H1 (cell line): ENCODE results near the gene USP3. TPM values are rescaled to one million over a fixed set of nuclear protein-coding genes. Genes with fewer than 3 reads are reported as not detected.

Experiments used
- CTCF ChIA-PET: fragments of 300-600 bp; sonication (Branson Sonifier 250); formaldehyde crosslinking; loops from one replicate; lab custom pipeline; 2021; ENCODE audit not compliant: partially characterized antibody; lab: Charles Lee
- POLR2A ChIA-PET: fragments of 300-600 bp; sonication (Branson Sonifier 250); formaldehyde crosslinking; loops from one replicate; lab custom pipeline; 2021; ENCODE audit warnings: inconsistent platforms; ENCODE audit not compliant: partially characterized antibody; lab: Charles Lee
- DNase-seq, 2 experiments: peaks; one replicate each; pipeline versions ENCODE4 v3.0.0 to v3.0.0-alpha.2; 2010 to 2022; ENCODE audit warnings: low spot score in 2 of 2, low read depth in 1 of 2, mixed read lengths in 1 of 2
- FAIRE-seq: peaks from 2 replicates; lab custom pipeline; 2011; peaks lifted over from hg19 to GRCh38; lab: Jason Lieb, UNC
- H2AFZ ChIP-seq: 2 replicates; pipeline ENCODE4 v1.8.1; 2012; ENCODE audit warnings: low read length, inconsistent platforms
- H2AK5ac ChIP-seq: 2 replicates; pipeline ENCODE4 v1.6.1; 2013; ENCODE audit warnings: low read depth, low read length
- H2BK120ac ChIP-seq: replicated peaks from 2 replicates; pipeline ENCODE3; 2013; ENCODE audit warnings: low read depth, low read length, inconsistent platforms
- H2BK12ac ChIP-seq: 2 replicates; pipeline ENCODE4 v1.6.1; 2013; ENCODE audit warnings: low read depth, low read length
- H2BK15ac ChIP-seq: 2 replicates; pipeline ENCODE4 v1.6.1; 2013; ENCODE audit warnings: low read length
- H2BK20ac ChIP-seq: 2 replicates; pipeline ENCODE4 v1.6.1; 2013; ENCODE audit warnings: low read length
- H2BK5ac ChIP-seq: 2 replicates; pipeline ENCODE4 v1.6.1; 2013; ENCODE audit warnings: low read depth, low read length
- H3K14ac ChIP-seq: 2 replicates; pipeline ENCODE4 v1.6.1; 2013; ENCODE audit warnings: inconsistent platforms; ENCODE audit not compliant: insufficient read length
- H3K18ac ChIP-seq: 2 replicates; pipeline ENCODE4 v1.6.1; 2013; ENCODE audit warnings: low read length; ENCODE audit errors: extremely low read depth
- H3K23ac ChIP-seq: 2 replicates; pipeline ENCODE4 v1.6.1; 2013; ENCODE audit warnings: inconsistent platforms; ENCODE audit not compliant: insufficient read length
- H3K23me2 ChIP-seq: 2 replicates; pipeline ENCODE4 v1.6.1; 2013; ENCODE audit warnings: low read depth, low read length
- H3K27ac ChIP-seq: 2 replicates; pipeline ENCODE4 v1.6.1; 2011; ENCODE audit warnings: low read depth, low read length, inconsistent platforms
- H3K27me3 ChIP-seq, 4 experiments: replicated peaks in 1 of 4; 1 replicate in 1 of 4; 2 replicates in 3 of 4; pipeline versions ENCODE4 v1.6.1 to v1.8.1; 2011 to 2013; ENCODE audit warnings: low read length in 3 of 4, mild to moderate bottlenecking in 3 of 4, inconsistent platforms in 2 of 4, mixed read lengths in 2 of 4, moderate library complexity in 1 of 4; ENCODE audit not compliant: control insufficient read depth in 3 of 4, insufficient read depth in 3 of 4; ENCODE audit errors: extremely low read depth in 1 of 4
- H3K36me3 ChIP-seq, 4 experiments: 2 replicates each; pipeline versions ENCODE4 v1.6.1 to v1.8.1; 2011 to 2013; ENCODE audit warnings: mild to moderate bottlenecking in 4 of 4, low read length in 3 of 4, moderate library complexity in 2 of 4, control low read depth in 1 of 4, inconsistent platforms in 1 of 4; ENCODE audit not compliant: insufficient read depth in 4 of 4, control insufficient read depth in 2 of 4
- H3K4ac ChIP-seq: replicated peaks from 2 replicates; pipeline ENCODE3; 2013; ENCODE audit warnings: low read length, low read depth, mixed read lengths, inconsistent platforms; ENCODE audit not compliant: insufficient read length
- H3K4me1 ChIP-seq, 4 experiments: replicated peaks in 1 of 4; 1 replicate in 1 of 4; 2 replicates in 3 of 4; pipeline versions ENCODE4 v1.6.1 to v1.8.1; 2011 to 2013; ENCODE audit warnings: low read length in 3 of 4, inconsistent platforms in 2 of 4, mixed read lengths in 1 of 4; ENCODE audit not compliant: insufficient read depth in 4 of 4, control insufficient read depth in 3 of 4
- H3K4me2 ChIP-seq, 2 experiments: 2 replicates each; pipeline versions ENCODE4 v1.6.1 to v1.8.1; 2011 to 2013; ENCODE audit warnings: low read depth in 2 of 2, low read length in 2 of 2, control low read depth in 1 of 2, inconsistent platforms in 1 of 2, mild to moderate bottlenecking in 1 of 2; ENCODE audit not compliant: insufficient read depth in 1 of 2
- H3K4me3 ChIP-seq, 4 experiments: fragments of 200-600, 300-600 bp in 1 of 4; sonication (generic), shearing (Covaris generic), sonication (Bioruptor Twin) in 1 of 4; 2 replicates each; pipeline versions ENCODE4 v1.5.1 to v1.8.1; 2011 to 2016; ENCODE audit warnings: low read length in 4 of 4, low read depth in 3 of 4, control low read depth in 2 of 4, inconsistent platforms in 2 of 4, mild to moderate bottlenecking in 2 of 4, mixed read lengths in 1 of 4, moderate library complexity in 1 of 4; ENCODE audit not compliant: insufficient read depth in 2 of 4; ENCODE audit errors: extremely low read depth in 1 of 4
- H3K56ac ChIP-seq: replicated peaks from 2 replicates; pipeline ENCODE3; 2013; ENCODE audit warnings: low read depth, mild to moderate bottlenecking, mixed read lengths, low read length, inconsistent platforms; ENCODE audit not compliant: insufficient read length
- H3K79me1 ChIP-seq: 2 replicates; pipeline ENCODE4 v1.6.1; 2013; ENCODE audit warnings: low read depth, low read length, control low read depth
- H3K79me2 ChIP-seq, 2 experiments: 2 replicates each; pipeline versions ENCODE4 v1.6.1 to v1.8.1; 2012 to 2013; ENCODE audit warnings: low read length in 2 of 2, mild to moderate bottlenecking in 2 of 2, inconsistent platforms in 1 of 2; ENCODE audit not compliant: insufficient read depth in 2 of 2, control insufficient read depth in 1 of 2
- H3K9ac ChIP-seq, 4 experiments: replicated peaks in 1 of 4; 1 replicate in 1 of 4; 2 replicates in 3 of 4; pipeline versions ENCODE4 v1.6.1 to v1.8.1; 2011 to 2013; ENCODE audit warnings: low read depth in 3 of 4, low read length in 3 of 4, control low read depth in 2 of 4, mild to moderate bottlenecking in 2 of 4, moderate library complexity in 2 of 4, inconsistent platforms in 1 of 4; ENCODE audit errors: extremely low read depth in 1 of 4
- H3K9me3 ChIP-seq, 2 experiments: 2 replicates each; pipeline versions ENCODE4 v1.6.1 to v1.8.1; 2012 to 2013; ENCODE audit warnings: mild to moderate bottlenecking in 2 of 2, moderate library complexity in 2 of 2, control low read depth in 1 of 2, inconsistent platforms in 1 of 2, low read depth in 1 of 2, low read length in 1 of 2, mixed read lengths in 1 of 2; ENCODE audit not compliant: insufficient read depth in 2 of 2
- H4K20me1 ChIP-seq, 2 experiments: replicated peaks in 1 of 2; 2 replicates each; pipeline versions ENCODE3 to v1.8.1; 2011 to 2013; ENCODE audit warnings: inconsistent platforms in 2 of 2, low read length in 2 of 2, mild to moderate bottlenecking in 1 of 2; ENCODE audit not compliant: insufficient read depth in 2 of 2, control insufficient read depth in 1 of 2
- H4K5ac ChIP-seq: 2 replicates; pipeline ENCODE4 v1.6.1; 2013; ENCODE audit warnings: low read length, low read depth, mixed read lengths, inconsistent platforms; ENCODE audit not compliant: insufficient read length
- H4K8ac ChIP-seq: 2 replicates; pipeline ENCODE4 v1.8.0; 2013; ENCODE audit warnings: mild to moderate bottlenecking, moderate library complexity, low read length, inconsistent platforms; ENCODE audit not compliant: insufficient read depth; ENCODE audit errors: extremely low read depth
- H4K91ac ChIP-seq: replicated peaks from 2 replicates; pipeline ENCODE3; 2013; ENCODE audit warnings: low read length, mixed read lengths, inconsistent platforms; ENCODE audit not compliant: insufficient read length
- RAD21 ChIP-seq, 2 experiments: IDR thresholded peaks in 1 of 2; conservative IDR thresholded peaks in 1 of 2; 2 replicates each; pipeline ENCODE4 v1.6.1; 2011; ENCODE audit warnings: low read depth in 2 of 2, low read length in 2 of 2, improper control_type of control experiment in 1 of 2, inconsistent platforms in 1 of 2, mild to moderate bottlenecking in 1 of 2, moderate library complexity in 1 of 2
- SP1 ChIP-seq: IDR thresholded peaks from 2 replicates; pipeline ENCODE4 v1.6.1; 2011; ENCODE audit warnings: low read depth, low read length
- WGBS, 2 experiments: shearing (Covaris generic) in 1 of 2; methylation state at CpG; one replicate each; pipeline versions ENCODE4 v1.1.6 to v1.1.7; 2013 to 2015; ENCODE audit warnings: low lambda C conversion rate in 2 of 2, mixed read lengths in 2 of 2, inconsistent platforms in 1 of 2, low coverage in 1 of 2, missing lambda C conversion rate in 1 of 2; ENCODE audit not compliant: insufficient replicate concordance in 2 of 2, insufficient coverage in 1 of 2, insufficient read length in 1 of 2; ENCODE audit errors: extremely low coverage in 1 of 2, missing lambda C conversion rate in 1 of 2; 5-methylcytosine and 5-hydroxymethylcytosine counted together
- polyA plus RNA-seq, 7 experiments: library from polyadenylated mRNA; depleted of rRNA in 3 of 7; stranded (reverse) in 5 of 7; unstranded in 2 of 7; fragments of >200 nt in 5 of 7; fragments of 200-250 nt in 2 of 7; gene quantifications; 1 replicate in 5 of 7; 2 replicates in 1 of 7; 4 replicates in 1 of 7; pipeline versions ENCODE4 v1.2.1 to v1.2.3, GENCODE V29; 2011 to 2013; ENCODE audit warnings: missing spikeins in 2 of 7, mixed read lengths in 2 of 7
- total RNA-seq: library from RNA; stranded (reverse); fragmentation: NEBNext Ultra II Directional; extraction: Animal tissue kit (Norgen Biotek cat#: 25700); gene quantifications from 2 replicates; pipeline ENCODE4 v1.2.1, GENCODE V29; 2021

USP3 gene
- total and polyA plus RNA-seq, 2 of the 8 experiments (the other 6 are each of a cell fraction or from before 2014, with no cell fraction given) = 15.5 to 16.2 TPM

DNA sequence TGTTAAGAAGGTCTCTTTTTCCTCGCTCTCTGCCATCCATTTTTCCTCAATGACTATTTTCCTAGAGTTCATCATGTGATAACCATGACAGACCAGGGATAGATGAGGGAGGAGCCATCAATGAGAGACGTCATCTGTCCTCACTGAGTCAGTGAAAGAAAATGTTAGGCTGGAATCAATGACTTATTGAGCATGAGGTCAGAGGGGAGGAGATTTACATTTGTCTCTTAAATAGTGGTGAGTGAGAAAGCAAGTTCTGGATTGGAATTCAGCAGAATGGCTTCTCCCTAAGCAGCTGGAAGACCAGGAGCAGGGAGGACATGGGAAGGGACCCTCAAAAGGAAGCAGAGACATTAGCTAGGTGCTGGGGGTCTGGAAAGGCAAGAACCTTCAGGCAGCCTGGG is 28.2 kb upstream of the USP3 start:
- Histone ChIP-seq H4K8ac (peak overlapping the region; percentile 46; the same call in 1 of the 2 replicates), H2BK12ac (no peak overlapping the region), H3K79me2 (no peaks in the 10 kb centered on the region), H2BK20ac (no peak overlapping the region), H2AFZ (no peak overlapping the region)
- POLR2A ChIA-PET = interaction anchor here (1.8 kb wide), 1 partner anchor 9 kb away, joined by 4 read pairs; no protein-coding TSS in a partner anchor
- no peak for DNase-seq
- TF ChIP-seq SP1 (peak; percentile 90), RAD21 (IDR thresholded peaks at IDR 0.05 in 1 of 2, conservative IDR thresholded peaks at IDR 0.05 in 1 of 2; ENCODE audit: low read depth in 2 of 2, low read length in 2 of 2) (no peak)
- TF ChIP-seq, all 59 proteins: peak for 1
- no peaks in the 10 kb centered on the region for H3K79me1 ChIP-seq
- H3K23me2 ChIP-seq = no peaks in the 10 kb centered on the region
- no peaks in the 10 kb centered on the region for H3K27me3 ChIP-seq
- no peak overlapping the region for H2AK5ac ChIP-seq
- no peak overlapping the region; the same call in 1 of the 2 replicates for H2BK15ac ChIP-seq
- no peak overlapping the region for H3K56ac ChIP-seq
- 85% methylated on average over 2 of the region's 2 CpGs; no CpG with 5 or more reads in 1 of the 2 experiments for WGBS, 2 experiments
- H3K4me3 ChIP-seq = no peak overlapping the region
- H3K14ac ChIP-seq = no peak overlapping the region
- no peaks in the 10 kb centered on the region for H3K9me3 ChIP-seq
- no peak overlapping the region for H4K5ac ChIP-seq
- no peak overlapping the region for H4K91ac ChIP-seq
- H2BK5ac ChIP-seq = no peak overlapping the region
- no peak overlapping the region for H3K4me2 ChIP-seq
- H4K20me1 ChIP-seq = no peaks in the 10 kb centered on the region
- FAIRE-seq = no peak
- H2BK120ac ChIP-seq = no peak overlapping the region
- no peak overlapping the region for H3K18ac ChIP-seq
- no peak overlapping the region for H3K4ac ChIP-seq
- H3K23ac ChIP-seq = no peak overlapping the region
- no peak overlapping the region for H3K27ac ChIP-seq
- no peak overlapping the region; a peak in 1 of 7 replicates for H3K9ac ChIP-seq
- CTCF ChIA-PET = interaction anchor here (0.9 to 3.3 kb wide), 9 partner anchors 10 to 187 kb away, joined by 3 to 21 read pairs (median 6); partner anchors contain the start of gene USP3
- no peaks in the 10 kb centered on the region for H3K36me3 ChIP-seq
- H3K4me1 ChIP-seq = peaks cover 0 to 3% (median 0%) of the 10 kb centered on the region in 4 experiments; a peak in 5 of 7 replicates
